Measurements from ENCODE around the gene ECHS1. TPM values are rescaled to one million over a fixed set of nuclear protein-coding genes. Genes with fewer than 3 reads are reported as not detected.

The ECHS1 gene
- total and polyA plus RNA-seq, 8 donors: 5.3 to 103 (median 69.2) TPM

- WGBS, 5 donors: 9 to 18% (median 16%) methylated on average over 37 to 63 of the region's 63 CpGs
- peak within 1 kb of the TSS; percentile 32 to 62 (median 41) for H3K27ac ChIP-seq
- peaks cover 21 to 92% (median 58%) of the 10 kb centered on the region in 3 donors for H3K27me3 ChIP-seq
- H3K9me3 ChIP-seq: no peaks in the 10 kb centered on the region
- DNase-seq: peak; percentile 59 to 88
- H3K36me3 ChIP-seq: no peaks in the 10 kb centered on the region
- H3K4me1 ChIP-seq: peaks cover 23 to 25% (median 24%) of the 10 kb centered on the region in 4 donors
- H3K4me3 ChIP-seq: peak within 1 kb of the TSS; percentile 39 to 50 (median 42)
- TF ChIP-seq POLR2A (IDR thresholded peaks at IDR 0.05) (no peak), EP300 (IDR thresholded peaks at IDR 0.05) (no peak), CTCF (IDR thresholded peaks at IDR 0.05) (no peak), POLR2AphosphoS5 (IDR thresholded peaks at IDR 0.05) (no peak)
- intact Hi-C loops (cut with DNase I; ENCODE audit: low total_unique reads): no loop called here
These were observed 36.4 kb downstream of the ECHS1 start, which contains the start of gene CALY for GRCh38 chr10:133336577-133337369. TSS of gene CALY (minus strand) at chr10:133336896. CDS start at chr10:133328989, 7,907 bp downstream.

GRCh38 chr10:133336118-133336576, 37.0 kb downstream of the ECHS1 start:
- Histone ChIP-seq H3K4me1 (peaks cover 23 to 25% (median 24%) of the 10 kb centered on the region in 4 donors), H3K9me3 (no peaks in the 10 kb centered on the region), H3K4me3 (peak overlapping the region; percentile 39 to 50 (median 42)), H3K27ac (peak overlapping the region; percentile 32 to 62 (median 41)), H3K36me3 (no peaks in the 10 kb centered on the region), H3K27me3 (peaks cover 21 to 91% (median 62%) of the 10 kb centered on the region in 3 donors)
- peak in 1 of 2 donors; percentile 36 for DNase-seq
- 0 to 8% (median 4%) methylated on average over 1 to 41 of the region's 41 CpGs for WGBS, 5 donors
- intact Hi-C loops (cut with DNase I; ENCODE audit: low total_unique reads): no loop called here
- TF ChIP-seq POLR2A (IDR thresholded peaks at IDR 0.05) (no peak), POLR2AphosphoS5 (IDR thresholded peaks at IDR 0.05) (no peak), EP300 (IDR thresholded peaks at IDR 0.05) (no peak), CTCF (IDR thresholded peaks at IDR 0.05) (no peak)

- DNase-seq: peak; percentile 48 to 92
- Histone ChIP-seq H3K27me3 (peaks cover 21 to 90% (median 62%) of the 10 kb centered on the region in 3 donors), H3K36me3 (no peaks in the 10 kb centered on the region), H3K4me3 (peak overlapping the region; percentile 39 to 50 (median 42)), H3K4me1 (peaks cover 23 to 25% (median 24%) of the 10 kb centered on the region in 4 donors), H3K9me3 (no peaks in the 10 kb centered on the region), H3K27ac (peak overlapping the region; percentile 32 to 62 (median 41))
- intact Hi-C loops (cut with DNase I; ENCODE audit: low total_unique reads): no loop called here
- 2 to 5% (median 4%) methylated on average over 37 to 75 of the region's 75 CpGs for WGBS, 5 donors
- TF ChIP-seq POLR2A (IDR thresholded peaks at IDR 0.05): no peak
- no peak for TF ChIP-seq POLR2AphosphoS5 (IDR thresholded peaks at IDR 0.05)
- no peak for TF ChIP-seq EP300 (IDR thresholded peaks at IDR 0.05)
- no peak for TF ChIP-seq CTCF (IDR thresholded peaks at IDR 0.05)
These were observed 37.7 kb downstream of the ECHS1 start for GRCh38 chr10:133335246-133336117.

Measured in stomach (tissue), 9 donors.